Right renal pelvis (tissue), 4 donors: ENCODE measurements around the gene TNFAIP8L1. TPM values are rescaled to one million over a fixed set of nuclear protein-coding genes. Genes with fewer than 3 reads are reported as not detected.
"Not testable (repeated sequence)": the region's sequence is repeated elsewhere in the genome, so short reads cannot be mapped to it uniquely, and the experiment has no call there.

Experiments used
- DNase-seq, 4 donors: peaks; one replicate each; pipeline ENCODE4 v3.0.0-alpha.2; 2013; ENCODE audit warnings: low read depth in 4 of 4, low spot score in 3 of 4, missing footprints in 1 of 4
- polyA plus RNA-seq, 4 donors: library from polyadenylated mRNA; unstranded; fragments of 120-200 nt; gene quantifications; one replicate each; pipeline ENCODE4 v1.2.1, GENCODE V29; 2013; ENCODE audit not compliant: insufficient read length in 4 of 4

The TNFAIP8L1 gene
- polyA plus RNA-seq, 4 donors: 11.6 to 13.8 (median 13.6) TPM

- DNase-seq: no peak
These were observed 34.4 kb downstream of the TNFAIP8L1 start for GRCh38 chr19:4673726-4674125.

- DNase-seq: no peak
These were observed 36.0 kb downstream of the TNFAIP8L1 start for GRCh38 chr19:4675346-4675745.

- DNase-seq: no peak
These were observed 37.8 kb downstream of the TNFAIP8L1 start for GRCh38 chr19:4676955-4677731.

- no peak for DNase-seq
These were observed 39.8 kb downstream of the TNFAIP8L1 start for GRCh38 chr19:4678881-4679790.

GRCh38 chr19:4680021-4680420, 40.7 kb downstream of the TNFAIP8L1 start:
- DNase-seq: not testable (repeated sequence)

- DNase-seq: no peak
These were observed 43.3 kb downstream of the TNFAIP8L1 start for GRCh38 chr19:4682417-4683200.

- no peak for DNase-seq
These were observed 45.2 kb downstream of the TNFAIP8L1 start for GRCh38 chr19:4684312-4685095.

- no peak for DNase-seq
These were observed 47.4 kb downstream of the TNFAIP8L1 start for GRCh38 chr19:4686700-4687099.

GRCh38 chr19:4687396-4687795, 48.1 kb downstream of the TNFAIP8L1 start:
- DNase-seq: no peak

- no peak for DNase-seq
These were observed 49.3 kb downstream of the TNFAIP8L1 start for GRCh38 chr19:4688587-4688986.

- no peak for DNase-seq
These were observed 50.1 kb downstream of the TNFAIP8L1 start for GRCh38 chr19:4689403-4689802.

- DNase-seq: no peak
These were observed 51.0 kb downstream of the TNFAIP8L1 start for GRCh38 chr19:4690361-4690760.

GRCh38 chr19:4691373-4691772, 52.1 kb downstream of the TNFAIP8L1 start:
- no peak for DNase-seq

GRCh38 chr19:4692251-4693077, 53.1 kb downstream of the TNFAIP8L1 start:
- no peak for DNase-seq

GRCh38 chr19:4693078-4693350, 53.7 kb downstream of the TNFAIP8L1 start:
- DNase-seq: no peak

- no peak for DNase-seq
These were observed 54.3 kb downstream of the TNFAIP8L1 start for GRCh38 chr19:4693471-4694121.

GRCh38 chr19:4694211-4694987, 55.1 kb downstream of the TNFAIP8L1 start:
- DNase-seq: no peak

- no peak for DNase-seq
These were observed 56.0 kb downstream of the TNFAIP8L1 start for GRCh38 chr19:4695224-4695731.
